ENCODE data around the gene CARD8. TPM values are rescaled to one million over a fixed set of nuclear protein-coding genes. Genes with fewer than 3 reads are reported as not detected.

Gene CARD8
- total RNA-seq, 1 donor from 2014 or later: 16.3 TPM

GRCh38 chr19:48206397-48207093 is 49.2 kb downstream of the CARD8 start:
- DNase-seq (ENCODE audit: low read depth): no peak

- peak; percentile 95 for DNase-seq (ENCODE audit: low read depth)
These were observed 51.7 kb downstream of the CARD8 start for GRCh38 chr19:48203794-48204628.

GRCh38 chr19:48203222-48203793 is 52.4 kb downstream of the CARD8 start:
- DNase-seq (ENCODE audit: low read depth): no peak

DNA sequence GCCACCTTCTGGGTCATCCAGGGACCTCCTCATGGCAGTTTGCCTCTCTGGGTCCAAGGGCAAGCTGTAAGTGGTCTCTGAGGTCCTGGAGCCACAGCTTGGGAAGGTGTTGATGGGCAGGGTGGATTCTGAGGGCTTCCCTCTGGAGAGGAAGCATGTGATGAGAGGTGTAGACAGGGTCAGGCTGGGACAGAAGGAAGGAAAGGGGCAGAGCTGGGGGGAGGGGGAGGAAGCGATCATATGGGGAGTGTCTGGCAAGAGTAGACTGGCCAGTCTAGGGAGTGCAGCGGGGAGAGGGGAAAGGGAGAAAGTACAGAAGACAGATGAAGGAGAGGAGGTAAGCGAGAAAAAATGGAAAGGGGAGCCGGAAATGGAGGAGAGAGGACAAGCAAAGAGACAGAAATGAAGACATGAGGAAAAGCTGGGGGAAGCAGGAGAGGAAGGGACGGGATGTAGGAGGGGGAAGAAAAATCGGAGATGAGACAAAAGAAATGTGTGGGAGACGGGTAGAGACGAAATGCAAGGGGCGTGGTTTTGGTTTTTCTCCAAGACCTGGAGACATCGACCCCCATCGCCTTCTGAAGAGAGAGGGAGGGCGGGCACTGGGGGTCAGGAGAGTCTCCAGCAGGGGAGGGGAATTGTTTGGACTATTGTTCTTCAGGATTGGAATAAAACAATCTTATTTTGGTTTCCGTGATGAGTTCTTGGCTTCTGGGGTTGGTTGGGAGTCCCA is 58.6 kb downstream of the CARD8 start:
- no peak for DNase-seq (ENCODE audit: low read depth)

GRCh38 chr19:48196321-48196763 is 59.4 kb downstream of the CARD8 start:
- DNase-seq (ENCODE audit: low read depth): no peak

DNA sequence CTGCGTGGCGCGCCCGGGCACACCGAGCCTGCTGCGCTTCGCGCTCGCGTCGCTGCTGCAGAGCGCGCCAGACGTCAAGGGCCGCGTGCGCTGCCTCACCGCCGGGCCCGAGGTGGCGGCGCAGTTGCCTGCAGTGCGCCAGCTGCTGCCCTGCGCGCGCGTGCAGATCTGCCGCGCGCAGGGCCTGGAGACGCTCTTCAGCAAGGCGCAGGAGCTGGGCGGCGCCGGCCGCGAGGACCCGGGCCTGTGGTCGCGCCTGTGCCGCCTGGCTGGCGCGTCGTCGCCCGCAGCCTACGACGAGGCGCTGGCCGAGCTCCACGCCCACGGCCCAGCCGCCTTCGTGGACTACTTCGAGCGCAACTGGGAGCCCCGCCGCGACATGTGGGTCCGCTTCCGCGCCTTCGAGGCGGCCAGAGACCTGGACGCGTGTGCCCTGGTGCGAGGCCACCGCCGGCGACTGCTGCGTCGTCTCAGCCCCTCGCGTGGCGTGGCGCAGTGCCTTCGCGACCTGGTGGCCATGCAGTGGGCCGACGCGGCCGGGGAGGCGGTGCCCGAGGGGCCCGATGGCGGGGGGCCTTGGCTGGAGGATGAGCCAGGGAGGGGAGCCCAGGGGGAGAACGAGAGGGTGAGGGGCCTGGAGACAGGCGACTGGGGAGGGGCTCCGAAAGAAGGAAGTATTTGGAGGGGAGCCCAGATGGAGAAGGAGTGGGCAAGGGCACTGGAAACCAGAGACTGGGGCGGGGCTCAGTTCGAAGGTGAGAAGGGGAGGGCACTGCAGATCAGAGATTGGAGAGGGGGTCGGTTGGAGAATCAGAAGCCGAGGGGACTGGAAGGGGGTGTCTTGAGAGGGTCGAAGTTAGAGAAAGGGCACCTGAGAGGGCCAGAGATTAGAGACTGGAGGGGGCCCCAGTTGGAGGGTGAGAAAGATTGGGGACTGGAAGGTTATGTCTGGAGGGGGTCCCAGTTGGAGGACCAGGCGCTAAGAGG is 60.6 kb downstream of the CARD8 start:
- no peak for DNase-seq (ENCODE audit: low read depth)

- DNase-seq (ENCODE audit: low read depth): no peak
These were observed 61.5 kb downstream of the CARD8 start for GRCh38 chr19:48194041-48194843.

- no peak for DNase-seq (ENCODE audit: low read depth)
These were observed 63.0 kb downstream of the CARD8 start for GRCh38 chr19:48192750-48193149.

GRCh38 chr19:48190885-48191284 is 64.8 kb downstream of the CARD8 start:
- no peak for DNase-seq (ENCODE audit: low read depth)

- DNase-seq (ENCODE audit: low read depth): peak; percentile 81
These were observed 65.3 kb downstream of the CARD8 start for GRCh38 chr19:48190288-48190884.

GRCh38 chr19:48186541-48186991 is 69.1 kb downstream of the CARD8 start:
- no peak for DNase-seq (ENCODE audit: low read depth)

DNA sequence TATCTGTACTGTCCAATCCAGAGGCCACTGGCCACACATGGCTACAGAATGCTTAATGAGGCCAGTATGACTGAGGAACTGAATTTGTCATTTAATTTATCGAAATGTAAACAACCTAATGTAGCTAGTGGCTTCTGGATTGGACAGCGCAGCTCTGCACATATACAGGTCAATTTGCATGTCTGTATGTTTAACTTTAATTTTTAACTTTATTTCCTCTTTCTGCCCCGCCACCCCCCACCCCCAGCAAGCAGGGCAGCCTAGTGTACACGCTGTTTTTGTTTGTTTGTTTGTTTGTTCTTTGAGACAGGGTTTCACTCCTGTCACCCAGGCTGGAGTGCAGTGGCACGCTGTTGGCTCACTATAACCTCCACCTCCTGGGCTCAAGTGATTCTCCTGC is 69.7 kb downstream of the CARD8 start:
- no peak for DNase-seq (ENCODE audit: low read depth)

GRCh38 chr19:48183356-48183755 is 72.4 kb downstream of the CARD8 start:
- DNase-seq (ENCODE audit: low read depth): no peak

DNA sequence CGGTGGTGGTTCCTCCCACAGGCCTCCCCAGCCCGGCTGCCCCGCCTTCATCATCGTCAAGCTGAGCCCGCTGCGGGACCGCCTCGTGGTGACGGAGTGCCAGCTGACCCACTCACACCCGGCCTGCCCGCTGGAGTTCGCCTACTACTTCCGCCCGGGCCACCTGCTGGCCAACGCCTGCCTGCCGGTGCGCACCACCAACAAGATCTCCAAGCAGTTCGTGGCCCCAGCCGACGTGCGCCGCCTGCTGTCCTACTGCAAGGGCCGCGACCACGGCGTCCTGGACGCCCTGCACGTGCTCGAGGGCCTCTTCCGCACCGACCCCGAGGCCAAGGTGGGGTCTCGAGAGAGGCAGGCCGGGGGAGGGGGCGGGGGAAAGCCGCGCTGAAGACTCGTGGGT is 73.3 kb downstream of the CARD8 start:
- no peak for DNase-seq (ENCODE audit: low read depth)

- DNase-seq (ENCODE audit: low read depth): no peak
These were observed 74.2 kb downstream of the CARD8 start for GRCh38 chr19:48181505-48181904.

DNA sequence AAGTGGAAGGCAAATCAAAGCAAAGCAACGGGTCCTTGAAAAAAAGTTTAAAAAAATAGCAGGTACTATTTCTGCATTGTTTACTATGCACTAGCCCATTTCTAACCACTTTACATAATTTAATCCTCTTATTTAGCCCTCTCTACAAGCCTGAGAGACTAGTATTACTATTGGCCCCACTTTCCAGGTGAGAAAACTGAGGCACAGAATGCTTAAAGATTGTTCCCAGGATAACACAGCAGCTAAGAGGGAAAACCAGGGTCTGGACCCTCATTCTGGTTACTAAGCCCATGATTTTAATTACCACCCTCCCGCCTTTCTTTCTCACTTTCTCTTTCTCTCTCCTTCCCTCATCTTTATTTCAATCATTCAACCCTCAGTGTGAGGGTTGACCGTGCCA is 79.5 kb downstream of the CARD8 start:
- DNase-seq (ENCODE audit: low read depth): no peak

GRCh38 chr19:48175578-48175977 is 80.1 kb downstream of the CARD8 start:
- no peak for DNase-seq (ENCODE audit: low read depth)

- no peak for DNase-seq (ENCODE audit: low read depth)
These were observed 81.2 kb downstream of the CARD8 start for GRCh38 chr19:48174445-48175030.

DNA sequence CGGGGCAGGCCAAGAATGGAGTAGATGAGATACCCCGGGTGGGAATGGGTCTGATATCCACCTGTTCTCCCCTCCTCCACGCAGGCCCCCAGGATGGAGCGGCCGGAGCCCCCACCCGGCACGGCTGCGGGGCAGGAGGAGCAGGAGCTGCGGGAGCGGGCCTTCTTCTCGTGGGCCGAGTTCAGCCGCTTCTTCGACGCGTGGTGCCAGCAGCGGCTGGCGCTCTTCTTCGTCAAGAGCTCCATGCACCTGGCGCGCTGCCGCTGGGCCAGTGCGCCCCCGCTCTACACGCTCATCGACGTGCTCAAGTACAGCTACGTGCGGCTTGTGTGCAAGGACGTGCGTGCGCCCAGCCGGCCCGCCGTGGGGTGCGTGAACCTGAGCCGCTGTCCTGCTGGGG is 84.0 kb downstream of the CARD8 start:
- no peak for DNase-seq (ENCODE audit: low read depth)

Data from renal cortical epithelial cell (primary cell).